PFSK-1 (cell line): ENCODE results near the gene GPR82.

Source experiments
- FOXP2 ChIP-seq: optimal IDR thresholded peaks from 2 replicates; pipeline ENCODE3; 2011; ENCODE audit warnings: borderline replicate concordance, control low read depth, inconsistent platforms; ENCODE audit not compliant: insufficient read depth; ENCODE audit errors: extremely low read length, extremely low read depth
- POLR2AphosphoS5 ChIP-seq: IDR thresholded peaks from 2 replicates; pipeline ENCODE4 v1.6.1; 2012; ENCODE audit warnings: low read depth, mild to moderate bottlenecking, control low read depth, low read length, moderate library complexity
- REST ChIP-seq, 2 experiments: IDR thresholded peaks; 2 replicates each; pipeline versions ENCODE4 v1.6.1 to v1.8.0; 2011 to 2012; ENCODE audit warnings: low read depth in 2 of 2, low read length in 2 of 2, control low read depth in 1 of 2, inconsistent platforms in 1 of 2, mild to moderate bottlenecking in 1 of 2, moderate library complexity in 1 of 2; ENCODE audit not compliant: insufficient read depth in 1 of 2
- SIN3A ChIP-seq: IDR thresholded peaks from 2 replicates; pipeline ENCODE4 v1.6.1; 2012; ENCODE audit warnings: mild to moderate bottlenecking, low read length, moderate library complexity, borderline replicate concordance; ENCODE audit not compliant: insufficient read depth
- TAF1 ChIP-seq: IDR thresholded peaks from 2 replicates; pipeline ENCODE4 v1.6.1; 2012; ENCODE audit warnings: low read length, control low read depth, borderline replicate concordance; ENCODE audit not compliant: insufficient read depth

The GPR82 gene

GRCh38 chrX:41707218-41707617 is 16.8 kb upstream of the GPR82 start:
- TF ChIP-seq POLR2AphosphoS5, result no peak

GRCh38 chrX:41708486-41708885 is 15.5 kb upstream of the GPR82 start:
- TF ChIP-seq TAF1 (no peak), SIN3A (no peak), REST (IDR thresholded peaks at IDR 0.05; ENCODE audit: insufficient read depth in 1 of 2, low read depth in 2 of 2, low read length in 2 of 2) (no peak), FOXP2 (no peak), POLR2AphosphoS5 (no peak)

GRCh38 chrX:41711021-41711667 is 12.8 kb upstream of the GPR82 start:
- TF ChIP-seq REST (IDR thresholded peaks at IDR 0.05; ENCODE audit: insufficient read depth in 1 of 2, low read depth in 2 of 2, low read length in 2 of 2) (no peak), TAF1 (no peak), SIN3A (no peak), POLR2AphosphoS5 (no peak), FOXP2 (no peak)

- TF ChIP-seq REST (IDR thresholded peaks at IDR 0.05; ENCODE audit: insufficient read depth in 1 of 2, low read depth in 2 of 2, low read length in 2 of 2) (no peak), SIN3A (no peak), POLR2AphosphoS5 (no peak), TAF1 (no peak)
These were observed 7.8 kb upstream of the GPR82 start for GRCh38 chrX:41716222-41716621.

- TF ChIP-seq FOXP2, result no peak
- TF ChIP-seq SIN3A, result no peak
- TF ChIP-seq POLR2AphosphoS5, result no peak
- TF ChIP-seq REST (IDR thresholded peaks at IDR 0.05; ENCODE audit: insufficient read depth in 1 of 2, low read depth in 2 of 2, low read length in 2 of 2), result no peak
- no peak for TF ChIP-seq TAF1
These were observed 7.1 kb upstream of the GPR82 start for GRCh38 chrX:41716767-41717473.
